Stimulated activated CD4-positive, alpha-beta T cell treated with anti-CD3 and anti-CD28 coated beads, Interleukin-4, amount 100 ng/mL, for 24 hours (primary cell): ENCODE measurements around the gene SLC9A4.
"Not testable (repeated sequence)": the region's sequence is repeated elsewhere in the genome, so short reads cannot be mapped to it uniquely, and the experiment has no call there.

Experiments
- DNase-seq: peaks from one replicate; pipeline ENCODE4 v3.0.0-alpha.2; 2020

The SLC9A4 gene

DNA sequence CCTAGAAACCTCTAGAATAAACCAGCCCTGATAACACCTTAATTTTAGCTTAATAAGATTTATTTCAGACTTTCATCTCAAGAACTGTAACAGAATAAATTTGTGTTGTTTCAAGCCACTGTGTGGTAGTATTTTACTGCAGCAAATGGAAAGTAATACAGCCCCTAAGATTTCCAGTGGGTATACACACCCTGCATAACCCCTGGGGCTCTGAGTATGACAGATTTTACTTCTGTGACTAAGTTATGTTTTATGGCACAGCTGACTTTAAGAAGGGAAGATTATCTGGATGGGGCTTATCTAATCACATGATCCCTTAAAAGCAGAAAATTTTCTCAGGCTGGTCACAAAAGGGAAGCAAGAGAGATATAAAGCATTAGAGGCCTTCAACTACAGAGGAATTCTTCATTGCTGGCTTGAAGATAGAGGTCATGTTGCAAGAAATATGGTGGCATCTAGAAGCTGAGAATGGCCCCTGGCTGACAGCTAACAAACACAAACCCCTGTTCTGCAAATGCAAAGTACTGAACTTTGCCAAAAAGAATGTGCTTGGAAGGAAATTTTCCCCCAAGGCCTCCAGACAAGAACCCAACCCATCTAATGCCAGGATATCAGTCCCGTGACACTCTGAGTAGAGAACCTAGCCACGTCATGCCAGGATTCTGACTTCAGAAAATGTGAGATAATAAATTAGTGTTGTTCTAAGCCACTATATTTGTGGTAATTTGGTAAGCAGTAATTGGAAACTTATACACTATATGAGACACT is 78.5 kb downstream of the SLC9A4 start:
- DNase-seq, result no peak

DNA sequence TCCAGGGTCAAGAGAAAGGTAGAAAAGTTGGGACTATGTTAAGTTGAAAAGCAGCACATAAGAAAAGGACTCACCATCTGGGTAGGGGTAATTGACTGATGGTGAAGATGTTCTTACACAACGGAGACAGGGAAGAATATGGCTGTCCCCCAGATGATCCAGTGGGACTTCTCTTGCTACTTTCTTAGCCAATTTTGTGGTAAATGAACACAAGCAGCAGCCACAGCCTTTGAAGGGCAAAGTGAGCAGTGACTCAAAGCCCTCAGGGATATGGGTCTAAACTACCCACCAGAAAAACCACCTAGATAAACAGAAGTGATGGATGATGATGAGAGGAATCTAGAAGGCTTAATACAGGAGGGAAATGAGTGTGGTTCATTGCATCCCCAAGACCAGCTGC is 80.6 kb downstream of the SLC9A4 start:
- no peak for DNase-seq

DNA sequence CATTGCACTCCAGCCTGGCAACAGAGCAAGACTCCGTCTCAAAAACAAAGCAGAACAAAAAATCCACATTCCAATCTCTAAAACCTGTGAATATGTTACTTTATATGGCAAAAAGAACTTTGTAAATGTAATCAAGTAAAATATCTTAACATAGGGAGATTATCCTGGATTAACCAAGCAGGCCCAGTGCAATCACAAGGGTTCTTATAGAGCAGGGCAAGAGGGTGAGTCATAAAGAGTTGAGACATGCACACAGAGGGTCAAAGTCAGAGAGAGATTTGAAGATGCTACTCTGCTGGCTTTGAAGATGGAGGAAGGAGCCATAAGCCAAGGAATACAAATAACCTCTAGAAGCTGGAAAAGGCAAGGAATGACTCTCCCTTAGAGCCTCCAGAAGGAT is 85.4 kb downstream of the SLC9A4 start:
- DNase-seq, result no peak

DNA sequence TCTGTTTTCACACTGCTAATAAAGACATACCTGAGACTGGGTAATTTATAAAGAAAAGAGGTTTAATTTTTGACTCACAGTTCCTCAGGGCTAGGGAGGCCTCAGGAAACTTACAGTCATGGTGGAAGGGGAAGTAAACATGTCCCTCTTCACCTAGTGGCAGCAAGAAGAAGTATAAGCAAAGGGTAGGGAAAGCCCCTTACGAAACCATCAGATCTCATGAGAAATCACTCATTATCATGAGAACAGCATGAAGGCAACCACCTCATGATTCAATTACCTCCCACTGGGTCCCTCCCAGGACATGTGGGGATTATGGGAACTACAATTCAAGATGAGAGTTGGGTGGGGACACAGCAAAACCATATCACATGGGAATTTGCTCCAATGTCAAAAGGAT is 89.5 kb downstream of the SLC9A4 start:
- not testable (repeated sequence) for DNase-seq

- no peak for DNase-seq
Observed at GRCh38 chr2:102575888-102576287, 102.9 kb downstream of the SLC9A4 start.

DNA sequence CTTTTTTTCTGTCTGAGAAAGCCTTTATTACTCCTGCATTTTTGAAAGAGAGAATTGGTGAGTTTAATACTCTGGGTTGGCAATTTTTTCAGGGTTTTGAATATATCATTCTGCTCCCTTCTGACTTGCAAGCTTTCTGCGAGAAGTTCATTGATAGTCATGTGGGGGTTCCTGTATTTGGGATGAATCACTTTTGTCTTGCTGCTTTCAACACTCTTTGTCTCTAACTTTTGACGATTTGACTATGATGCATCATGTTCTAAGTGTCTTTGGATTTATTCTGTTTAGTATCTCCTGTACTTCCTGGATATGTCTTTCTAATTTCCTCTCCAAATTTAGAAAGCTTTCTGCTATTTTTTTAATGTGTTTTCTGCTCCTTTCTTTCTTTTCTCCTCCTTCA is 105.3 kb downstream of the SLC9A4 start:
- no peak for DNase-seq

GRCh38 chr2:102581911-102582310 is 108.9 kb downstream of the SLC9A4 start:
- no peak for DNase-seq

DNA sequence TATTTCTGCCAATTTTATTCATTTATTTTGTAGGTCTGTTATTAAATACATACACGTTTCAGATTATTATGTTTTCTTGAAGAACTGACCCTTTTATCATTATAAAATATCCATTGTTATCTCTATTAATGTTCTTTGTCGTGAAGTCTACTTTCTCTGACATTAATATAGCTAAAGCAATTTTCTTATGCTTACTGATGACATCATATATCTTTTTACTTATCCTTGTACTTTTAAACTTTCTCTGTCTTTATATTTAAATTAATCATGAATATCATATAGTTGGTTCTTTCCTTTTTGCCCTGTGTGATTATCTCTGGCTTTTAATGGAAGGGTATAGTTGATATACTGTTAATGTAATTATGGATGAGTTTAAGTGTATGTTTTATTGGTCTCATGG is 109.8 kb downstream of the SLC9A4 start:
- DNase-seq, result no peak
